DND-41 (cell line): ENCODE results near the gene GRIA1.

Experiments
- ATAC-seq: fragments of 200-7000 bp; cut with Tn5 transposase; 3 replicates; pipeline ENCODE4 v1.9.1; 2021; ENCODE audit warnings: low read depth; ENCODE audit not compliant: insufficient read depth
- DNase-seq: peaks from one replicate; pipeline ENCODE4 v3.0.0-alpha.2; 2020
- H2AFZ ChIP-seq: 2 replicates; pipeline ENCODE4 v1.6.0; 2012; ENCODE audit warnings: low read depth, low read length
- H3K27ac ChIP-seq: 2 replicates; pipeline ENCODE4 v1.5.1; 2012; ENCODE audit warnings: low read length, inconsistent platforms
- H3K27me3 ChIP-seq: fragments of 200-600 bp; sonication (generic); 2 replicates; pipeline ENCODE4 v1.6.0; 2012; ENCODE audit warnings: low read length, mild to moderate bottlenecking, inconsistent platforms; ENCODE audit not compliant: insufficient read depth, poor library complexity
- H3K36me3 ChIP-seq: 2 replicates; pipeline ENCODE4 v1.5.1; 2012; ENCODE audit warnings: low read length, inconsistent platforms; ENCODE audit not compliant: insufficient read depth
- H3K4me1 ChIP-seq: 2 replicates; pipeline ENCODE4 v1.5.1; 2012; ENCODE audit warnings: mild to moderate bottlenecking, low read length; ENCODE audit not compliant: insufficient read depth
- H3K4me2 ChIP-seq: 2 replicates; pipeline ENCODE4 v1.6.0; 2012; ENCODE audit warnings: mild to moderate bottlenecking, moderate library complexity, low read length, inconsistent platforms; ENCODE audit not compliant: insufficient read depth
- H3K4me3 ChIP-seq, 2 experiments: fragments of 200-600 bp in 1 of 2; shearing (Covaris generic) in 1 of 2; 2 replicates each; pipeline ENCODE4 v1.5.1; 2012 to 2016; ENCODE audit warnings: inconsistent platforms in 2 of 2, low read length in 2 of 2, mild to moderate bottlenecking in 2 of 2, low read depth in 1 of 2, moderate library complexity in 1 of 2
- H3K79me2 ChIP-seq: 2 replicates; pipeline ENCODE4 v1.6.0; 2012; ENCODE audit warnings: low read length, inconsistent platforms; ENCODE audit not compliant: insufficient read depth
- H3K9ac ChIP-seq: 2 replicates; pipeline ENCODE4 v1.6.0; 2012; ENCODE audit warnings: low read depth, mild to moderate bottlenecking, inconsistent platforms, low read length, moderate library complexity
- H3K9me3 ChIP-seq: 2 replicates; pipeline ENCODE4 v1.5.1; 2012; ENCODE audit warnings: low read length, moderate library complexity, mild to moderate bottlenecking, inconsistent platforms; ENCODE audit not compliant: insufficient read depth, severe bottlenecking
- H4K20me1 ChIP-seq: 2 replicates; pipeline ENCODE4 v1.6.0; 2012; ENCODE audit warnings: low read length; ENCODE audit not compliant: insufficient read depth
- CTCF ChIP-seq: IDR thresholded peaks from 2 replicates; pipeline ENCODE4 v1.5.1; 2012; ENCODE audit warnings: borderline replicate concordance, low read length, moderate library complexity, mild to moderate bottlenecking; ENCODE audit not compliant: poor library complexity, severe bottlenecking; ENCODE audit errors: extremely low read depth
- EZH2 ChIP-seq: IDR thresholded peaks from 3 replicates; pipeline ENCODE4 v1.6.1; 2012; ENCODE audit warnings: borderline replicate concordance, low read depth, mild to moderate bottlenecking, moderate library complexity, low read length, inconsistent platforms; ENCODE audit not compliant: severe bottlenecking

Gene GRIA1

GRCh38 chr5:153744751-153745150, 254.3 kb downstream of the GRIA1 start:
- H3K79me2 ChIP-seq = no peaks in the 10 kb centered on the region
- no peak for ATAC-seq

GRCh38 chr5:153745778-153746395, 255.4 kb downstream of the GRIA1 start:
- DNase-seq (no peak), ATAC-seq (no peak)
- H3K4me1 ChIP-seq = no peaks in the 10 kb centered on the region
- H3K4me2 ChIP-seq = no peak overlapping the region
- peaks cover 3% of the 10 kb centered on the region for H3K9me3 ChIP-seq
- no peaks in the 10 kb centered on the region for H3K27me3 ChIP-seq
- no peak overlapping the region for H2AFZ ChIP-seq
- no peak overlapping the region for H3K4me3 ChIP-seq
- no peaks in the 10 kb centered on the region for H3K36me3 ChIP-seq
- no peak overlapping the region for H3K9ac ChIP-seq
- no peak overlapping the region for H3K27ac ChIP-seq
- no peak for TF ChIP-seq CTCF
- no peak for TF ChIP-seq EZH2
- H4K20me1 ChIP-seq = no peaks in the 10 kb centered on the region
- no peaks in the 10 kb centered on the region for H3K79me2 ChIP-seq

More at GRCh38 chr5:153744751-153745150, 254.3 kb downstream of the GRIA1 start:
- Histone ChIP-seq H3K9ac (no peak overlapping the region), H3K4me2 (no peak overlapping the region), H3K36me3 (no peaks in the 10 kb centered on the region), H3K9me3 (peaks cover 3% of the 10 kb centered on the region), H3K4me1 (no peaks in the 10 kb centered on the region), H4K20me1 (no peaks in the 10 kb centered on the region), H2AFZ (no peak overlapping the region), H3K27me3 (no peaks in the 10 kb centered on the region), H3K4me3 (no peak overlapping the region), H3K27ac (no peak overlapping the region)
- DNase-seq = no peak
- TF ChIP-seq CTCF (no peak), EZH2 (no peak)

GRCh38 chr5:153746440-153746839, 256.0 kb downstream of the GRIA1 start:
- Histone ChIP-seq H3K9me3 (peaks cover 3% of the 10 kb centered on the region), H3K9ac (no peak overlapping the region), H3K79me2 (no peaks in the 10 kb centered on the region), H3K4me3 (no peak overlapping the region), H3K4me2 (no peak overlapping the region), H3K27ac (no peak overlapping the region), H3K36me3 (no peaks in the 10 kb centered on the region), H3K27me3 (no peaks in the 10 kb centered on the region), H4K20me1 (no peaks in the 10 kb centered on the region), H3K4me1 (no peaks in the 10 kb centered on the region), H2AFZ (no peak overlapping the region)
- no peak for ATAC-seq
- DNase-seq = no peak
- TF ChIP-seq CTCF (no peak), EZH2 (no peak)
